H9 (cell line): ENCODE results near the gene GOLGA6A. TPM values are rescaled to one million over a fixed set of nuclear protein-coding genes. Genes with fewer than 3 reads are reported as not detected.
A peak's percentile ranks its signal among the peaks of the same experiment; 100 is the strongest.

ENCODE experiments used
- DNase-seq: peaks from one replicate; pipeline ENCODE4 v3.0.0-alpha.2; 2017
- H2AFZ ChIP-seq: one replicate; pipeline ENCODE4 v1.6.1; 2013; ENCODE audit warnings: mild to moderate bottlenecking, low read length, control low read depth, moderate library complexity
- H2AK5ac ChIP-seq: 2 replicates; pipeline ENCODE4 v1.6.1; 2013; ENCODE audit warnings: low read length, control low read depth, mixed read lengths; ENCODE audit not compliant: insufficient read length
- H2BK120ac ChIP-seq: one replicate; pipeline ENCODE4 v1.6.1; 2013; ENCODE audit warnings: low read depth, mild to moderate bottlenecking, low read length, control low read depth, inconsistent platforms; ENCODE audit not compliant: poor library complexity, severe bottlenecking
- H2BK12ac ChIP-seq: 2 replicates; pipeline ENCODE4 v1.6.1; 2013; ENCODE audit warnings: low read length, control low read depth, mixed read lengths, low read depth; ENCODE audit not compliant: insufficient read length
- H2BK15ac ChIP-seq: 2 replicates; pipeline ENCODE4 v1.6.1; 2013; ENCODE audit warnings: low read depth, low read length, control low read depth
- H2BK20ac ChIP-seq: one replicate; pipeline ENCODE4 v1.6.1; 2013; ENCODE audit warnings: low read depth, mild to moderate bottlenecking, low read length, control low read depth, inconsistent platforms; ENCODE audit not compliant: poor library complexity, severe bottlenecking
- H2BK5ac ChIP-seq: 2 replicates; pipeline ENCODE4 v1.6.1; 2013; ENCODE audit warnings: low read length, control low read depth, mixed read lengths; ENCODE audit not compliant: insufficient read length
- H3K14ac ChIP-seq: 2 replicates; pipeline ENCODE4 v1.6.1; 2013; ENCODE audit warnings: low read length, control low read depth; ENCODE audit not compliant: insufficient read depth
- H3K18ac ChIP-seq: 2 replicates; pipeline ENCODE4 v1.6.1; 2013; ENCODE audit warnings: low read depth, mild to moderate bottlenecking, mixed read lengths, low read length, control low read depth; ENCODE audit not compliant: insufficient read length
- H3K23ac ChIP-seq: 2 replicates; pipeline ENCODE4 v1.6.1; 2013; ENCODE audit warnings: low read length, control low read depth, mixed read lengths, low read depth; ENCODE audit not compliant: insufficient read length
- H3K23me2 ChIP-seq: 2 replicates; pipeline ENCODE4 v1.6.1; 2013; ENCODE audit warnings: low read depth, mild to moderate bottlenecking, mixed read lengths, low read length, control low read depth; ENCODE audit not compliant: insufficient read length, poor library complexity, severe bottlenecking
- H3K27ac ChIP-seq: 2 replicates; pipeline ENCODE4 v1.5.1; 2013; ENCODE audit warnings: low read length, control low read depth, mixed read lengths, low read depth; ENCODE audit not compliant: insufficient read length
- H3K27me3 ChIP-seq: 2 replicates; pipeline ENCODE4 v1.6.1; 2013; ENCODE audit warnings: low read length, control low read depth, inconsistent platforms; ENCODE audit not compliant: insufficient read depth
- H3K4ac ChIP-seq: 2 replicates; pipeline ENCODE4 v1.6.1; 2013; ENCODE audit warnings: low read depth, mild to moderate bottlenecking, control low read depth, inconsistent platforms, low read length, moderate library complexity
- H3K4me1 ChIP-seq: 2 replicates; pipeline ENCODE4 v1.6.1; 2013; ENCODE audit warnings: low read length, control low read depth, inconsistent platforms; ENCODE audit not compliant: insufficient read depth
- H3K4me2 ChIP-seq: 2 replicates; pipeline ENCODE4 v1.6.1; 2013; ENCODE audit warnings: low read length, control low read depth, mixed read lengths; ENCODE audit not compliant: insufficient read length, insufficient read depth
- H3K56ac ChIP-seq: 2 replicates; pipeline ENCODE4 v1.6.1; 2013; ENCODE audit warnings: low read depth, mild to moderate bottlenecking, mixed read lengths, low read length, control low read depth; ENCODE audit not compliant: insufficient read length
- H3K79me1 ChIP-seq: 2 replicates; pipeline ENCODE4 v1.6.1; 2013; ENCODE audit warnings: low read depth, mild to moderate bottlenecking, moderate library complexity, low read length, control low read depth, inconsistent platforms; ENCODE audit not compliant: insufficient read depth, poor library complexity, severe bottlenecking
- H3K79me2 ChIP-seq: 2 replicates; pipeline ENCODE4 v1.6.1; 2013; ENCODE audit warnings: low read length, control low read depth, inconsistent platforms; ENCODE audit not compliant: insufficient read depth
- H3K9ac ChIP-seq: 2 replicates; pipeline ENCODE4 v1.6.1; 2013; ENCODE audit warnings: low read length, control low read depth, mixed read lengths; ENCODE audit not compliant: insufficient read length; ENCODE audit errors: extremely low read depth
- H3K9me3 ChIP-seq: one replicate; pipeline ENCODE4 v1.6.1; 2013; ENCODE audit warnings: low read depth, low read length, inconsistent platforms; ENCODE audit not compliant: control insufficient read depth
- H3T11ph ChIP-seq: one replicate; pipeline ENCODE4 v1.6.1; 2013; ENCODE audit warnings: mild to moderate bottlenecking, low read length, control low read depth, inconsistent platforms
- H4K20me1 ChIP-seq: one replicate; pipeline ENCODE4 v1.6.1; 2013; ENCODE audit not compliant: control insufficient read depth, insufficient read length, insufficient read depth
- H4K5ac ChIP-seq: 2 replicates; pipeline ENCODE4 v1.6.1; 2013; ENCODE audit warnings: low read depth, mild to moderate bottlenecking, mixed read lengths, low read length, control low read depth; ENCODE audit not compliant: insufficient read length
- H4K8ac ChIP-seq: replicated peaks from 2 replicates; pipeline ENCODE4 v1.6.1; 2013; ENCODE audit warnings: low read length, control low read depth, mixed read lengths, low read depth; ENCODE audit not compliant: insufficient read length
- H4K91ac ChIP-seq: 2 replicates; pipeline ENCODE4 v1.6.1; 2013; ENCODE audit warnings: low read depth, mild to moderate bottlenecking, moderate library complexity, mixed read lengths, low read length, control low read depth; ENCODE audit not compliant: insufficient read length
- H3K27ac Mint-ChIP-seq, 3 experiments: 2 replicates in 2 of 3; 3 replicates in 1 of 3; pipeline ENCODE4 v1.8.0; 2020 to 2021; ENCODE audit warnings: mixed read lengths in 3 of 3, mild to moderate bottlenecking in 1 of 3, moderate library complexity in 1 of 3
- H3K27me3 Mint-ChIP-seq: 2 replicates; pipeline ENCODE4 v1.8.0; 2021; ENCODE audit warnings: low read depth, mild to moderate bottlenecking, moderate library complexity, mixed read lengths
- H3K36me3 Mint-ChIP-seq, 3 experiments: 2 replicates in 2 of 3; 3 replicates in 1 of 3; pipeline ENCODE4 v1.8.0; 2020 to 2021; ENCODE audit warnings: low read depth in 3 of 3, mixed read lengths in 3 of 3; ENCODE audit not compliant: insufficient read depth in 1 of 3
- H3K4me1 Mint-ChIP-seq, 2 experiments: 2 replicates each; pipeline ENCODE4 v1.8.0; 2020; ENCODE audit warnings: mixed read lengths in 2 of 2
- H3K4me3 Mint-ChIP-seq, 2 experiments: 2 replicates in 1 of 2; 3 replicates in 1 of 2; pipeline ENCODE4 v1.8.0; 2020 to 2021; ENCODE audit warnings: mild to moderate bottlenecking in 2 of 2, mixed read lengths in 2 of 2, moderate library complexity in 1 of 2
- H3K9me3 Mint-ChIP-seq, 2 experiments: 2 replicates in 1 of 2; 3 replicates in 1 of 2; pipeline ENCODE4 v1.8.0; 2020; ENCODE audit warnings: mild to moderate bottlenecking in 2 of 2, mixed read lengths in 2 of 2, moderate library complexity in 1 of 2
- CTCF ChIP-seq: fragments of 200-600 bp; sonication (generic); conservative IDR thresholded peaks from 3 replicates; pipeline ENCODE4 v1.8.0; 2021; ENCODE audit warnings: antibody characterized with exemption, mild to moderate bottlenecking
- WGBS: extraction: QIAGEN DNeasy Blood & Tissue Kit; methylation state at CpG from one replicate; pipeline ENCODE4 v1.1.7; 2013; ENCODE audit warnings: missing lambda C conversion rate, low lambda C conversion rate, mixed read lengths; ENCODE audit not compliant: insufficient read length; ENCODE audit errors: extremely low coverage; 5-methylcytosine and 5-hydroxymethylcytosine counted together
- total RNA-seq: library from RNA; stranded (reverse); gene quantifications from 2 replicates; pipeline ENCODE4 v1.2.1, GENCODE V29; 2021

GOLGA6A gene
- total RNA-seq, 1 experiment from 2014 or later, result 0.72 TPM

GRCh38 chr15:74130155-74130848 lies 48.0 kb upstream of the GOLGA6A start, which contains the start of gene ISLR2:
Gene ISLR2 (plus strand): TSS chr15:74130586. CDS start chr15:74132755, 2,169 bp downstream.
- Histone ChIP-seq H3K4me1 (no peaks in the 10 kb centered on the region; the same call in 1 of the 2 replicates), H3K9ac (no peak within 1 kb of the TSS), H4K8ac (no peak within 1 kb of the TSS), H3K56ac (no peak within 1 kb of the TSS), H2BK12ac (no peak within 1 kb of the TSS), H3K23me2 (peaks cover 20% of the 10 kb centered on the region), H4K5ac (no peak within 1 kb of the TSS), H2BK5ac (no peak within 1 kb of the TSS), H3K18ac (no peak within 1 kb of the TSS), H3K4me2 (peak within 1 kb of the TSS; percentile 82), H2BK20ac (no peak within 1 kb of the TSS), H2BK120ac (no peak within 1 kb of the TSS), H3K9me3 (no peaks in the 10 kb centered on the region), H3K4ac (no peak within 1 kb of the TSS), H3K79me1 (no peaks in the 10 kb centered on the region), H3K27ac (no peak within 1 kb of the TSS), H3K23ac (no peak within 1 kb of the TSS), H2AFZ (no peak within 1 kb of the TSS), H3K14ac (no peak within 1 kb of the TSS; the same call in 1 of the 2 replicates), H2AK5ac (no peak within 1 kb of the TSS), H3T11ph (no peak within 1 kb of the TSS), H4K20me1 (peaks cover 4% of the 10 kb centered on the region), H2BK15ac (no peak within 1 kb of the TSS), H3K79me2 (no peaks in the 10 kb centered on the region), H3K27me3 (peaks cover 74% of the 10 kb centered on the region), H4K91ac (no peak within 1 kb of the TSS)
- no peak for DNase-seq
- H3K4me3 Mint-ChIP-seq, result peak within 1 kb of the TSS; percentile 36 to 78
- no CpG with 5 or more reads among the region's 53 CpGs for WGBS
- peaks cover 0 to 1% (median 0%) of the 10 kb centered on the region in 3 experiments; a peak in 3 of 7 replicates for H3K36me3 Mint-ChIP-seq
- peaks cover 99% of the 10 kb centered on the region for H3K27me3 Mint-ChIP-seq
- H3K9me3 Mint-ChIP-seq, result peaks cover 2 to 6% of the 10 kb centered on the region in 2 experiments; a peak in 2 of 5 replicates
- no peak for TF ChIP-seq CTCF
- no peak within 1 kb of the TSS; a peak in 1 of 7 replicates for H3K27ac Mint-ChIP-seq
- H3K4me1 Mint-ChIP-seq, result peaks cover 54 to 64% of the 10 kb centered on the region in 2 experiments
